ENCODE data around the gene AADACL2.
"Not testable (repeated sequence)": the region's sequence is repeated elsewhere in the genome, so short reads cannot be mapped to it uniquely, and the experiment has no call there.

AADACL2 gene

GRCh38 chr3:151733613-151734012 is at the start of gene AADACL2:
AADACL2 (plus strand) TSS chr3:151733927; CDS start chr3:151734036, 109 bp downstream.
- DNase-seq: no peak

GRCh38 chr3:151684094-151684493 is 49.6 kb upstream of the AADACL2 start:
- DNase-seq: no peak

GRCh38 chr3:151686257-151686656 is 47.5 kb upstream of the AADACL2 start:
- DNase-seq: no peak

GRCh38 chr3:151687076-151687475 is 46.7 kb upstream of the AADACL2 start:
- no peak for DNase-seq

- DNase-seq: no peak
Measured at GRCh38 chr3:151688571-151688970, 45.2 kb upstream of the AADACL2 start.

GRCh38 chr3:151690645-151691044 is 43.1 kb upstream of the AADACL2 start:
- no peak for DNase-seq

- no peak for DNase-seq
Measured at GRCh38 chr3:151697496-151697895, 36.2 kb upstream of the AADACL2 start.

- DNase-seq: no peak
Measured at GRCh38 chr3:151707216-151707615, 26.5 kb upstream of the AADACL2 start.

- DNase-seq: no peak
Measured at GRCh38 chr3:151708868-151709267, 24.9 kb upstream of the AADACL2 start.

GRCh38 chr3:151709847-151710246 is 23.9 kb upstream of the AADACL2 start:
- DNase-seq: no peak

- no peak for DNase-seq
Measured at GRCh38 chr3:151721294-151721693, 12.4 kb upstream of the AADACL2 start.

GRCh38 chr3:151722856-151723255 is 10.9 kb upstream of the AADACL2 start:
- peak; percentile 90 for DNase-seq

GRCh38 chr3:151724576-151725562 is 8.9 kb upstream of the AADACL2 start:
- DNase-seq: peak; percentile 20

GRCh38 chr3:151726016-151726415 is 7.7 kb upstream of the AADACL2 start:
- no peak for DNase-seq

GRCh38 chr3:151732861-151733260 is 866 bp upstream of the AADACL2 start:
- DNase-seq: no peak

- DNase-seq: no peak
Measured at GRCh38 chr3:151740581-151740980, 6.9 kb downstream of the AADACL2 start.

- DNase-seq: peak; percentile 4
Measured at GRCh38 chr3:151743855-151744254, 10.1 kb downstream of the AADACL2 start.

- no peak for DNase-seq
Measured at GRCh38 chr3:151750181-151750580, 16.5 kb downstream of the AADACL2 start.

GRCh38 chr3:151750678-151751077 is 17.0 kb downstream of the AADACL2 start:
- DNase-seq: no peak

GRCh38 chr3:151751161-151751560 is 17.4 kb downstream of the AADACL2 start:
- no peak for DNase-seq

GRCh38 chr3:151753846-151754245 is 20.1 kb downstream of the AADACL2 start:
- DNase-seq: no peak

- no peak for DNase-seq
Measured at GRCh38 chr3:151761581-151761980, 27.9 kb downstream of the AADACL2 start.

GRCh38 chr3:151764699-151765098 is 31.0 kb downstream of the AADACL2 start:
- not testable (repeated sequence) for DNase-seq

GRCh38 chr3:151765685-151766084 is 32.0 kb downstream of the AADACL2 start:
- DNase-seq: no peak

GRCh38 chr3:151766454-151766853 is 32.7 kb downstream of the AADACL2 start:
- no peak for DNase-seq
